GM13977 (cell line): Measurements from ENCODE around the gene DGKH.

Experiments used
- DNase-seq: peaks from one replicate; pipeline ENCODE4 v3.0.0; 2012; ENCODE audit warnings: low spot score
- in situ Hi-C: fragments of 300-500 bp; cut with MboI; formaldehyde crosslinking; loops from one replicate; pipeline ENCODE4 v1.12.0; 2022; ENCODE audit warnings: low sequenced_read_pairs, low pct_unique_long_range_greater_than_20kb, mixed read lengths, inconsistent platforms; ENCODE audit not compliant: unreplicated experiment
- TF ChIP-seq, protein P1 (sequence below): IDR thresholded peaks from 2 replicates; pipeline ENCODE4 v1.5.1; 2012; ENCODE audit warnings: mild to moderate bottlenecking, control low read depth; ENCODE audit not compliant: insufficient read depth; ENCODE audit errors: extremely low read depth, missing control alignments

DGKH gene

DNA sequence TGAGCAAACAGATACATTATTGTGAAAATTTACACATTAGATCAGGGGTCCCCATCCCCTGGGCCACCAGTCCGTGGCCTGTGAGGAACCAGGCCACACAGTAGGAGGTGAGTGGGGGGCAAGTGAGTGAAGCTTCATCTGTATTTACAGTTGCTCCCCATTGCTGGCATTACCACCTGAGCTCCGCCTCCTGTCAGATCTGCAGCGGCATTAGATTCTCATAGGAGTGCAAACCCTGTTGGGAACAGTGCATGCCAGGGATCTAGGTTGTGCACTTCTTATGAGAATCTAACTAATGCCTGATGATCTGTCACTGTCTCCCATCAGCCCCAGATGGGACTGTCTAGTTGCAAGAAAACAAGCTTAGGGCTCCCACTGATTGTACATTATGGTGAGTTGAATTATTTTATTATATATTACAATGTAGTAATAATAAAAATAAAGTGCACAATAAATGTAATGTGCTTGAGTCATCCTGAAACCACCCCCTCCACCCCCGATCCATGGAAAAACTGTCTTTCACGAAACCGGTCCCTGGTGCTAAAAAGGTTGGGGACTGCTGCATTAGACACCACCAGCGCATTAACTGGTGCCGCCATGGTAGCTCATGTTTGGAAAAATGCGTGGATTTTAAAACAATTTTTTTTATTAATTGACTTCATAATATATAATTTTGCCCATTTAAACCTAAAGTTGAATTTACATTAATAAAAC is 51.7 kb downstream of the DGKH start:
- DNase-seq, result no peak
- in situ Hi-C loops, result no loop called here
- TF ChIP-seq, protein P1, sequence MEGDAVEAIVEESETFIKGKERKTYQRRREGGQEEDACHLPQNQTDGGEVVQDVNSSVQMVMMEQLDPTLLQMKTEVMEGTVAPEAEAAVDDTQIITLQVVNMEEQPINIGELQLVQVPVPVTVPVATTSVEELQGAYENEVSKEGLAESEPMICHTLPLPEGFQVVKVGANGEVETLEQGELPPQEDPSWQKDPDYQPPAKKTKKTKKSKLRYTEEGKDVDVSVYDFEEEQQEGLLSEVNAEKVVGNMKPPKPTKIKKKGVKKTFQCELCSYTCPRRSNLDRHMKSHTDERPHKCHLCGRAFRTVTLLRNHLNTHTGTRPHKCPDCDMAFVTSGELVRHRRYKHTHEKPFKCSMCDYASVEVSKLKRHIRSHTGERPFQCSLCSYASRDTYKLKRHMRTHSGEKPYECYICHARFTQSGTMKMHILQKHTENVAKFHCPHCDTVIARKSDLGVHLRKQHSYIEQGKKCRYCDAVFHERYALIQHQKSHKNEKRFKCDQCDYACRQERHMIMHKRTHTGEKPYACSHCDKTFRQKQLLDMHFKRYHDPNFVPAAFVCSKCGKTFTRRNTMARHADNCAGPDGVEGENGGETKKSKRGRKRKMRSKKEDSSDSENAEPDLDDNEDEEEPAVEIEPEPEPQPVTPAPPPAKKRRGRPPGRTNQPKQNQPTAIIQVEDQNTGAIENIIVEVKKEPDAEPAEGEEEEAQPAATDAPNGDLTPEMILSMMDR, result no peak

DNA sequence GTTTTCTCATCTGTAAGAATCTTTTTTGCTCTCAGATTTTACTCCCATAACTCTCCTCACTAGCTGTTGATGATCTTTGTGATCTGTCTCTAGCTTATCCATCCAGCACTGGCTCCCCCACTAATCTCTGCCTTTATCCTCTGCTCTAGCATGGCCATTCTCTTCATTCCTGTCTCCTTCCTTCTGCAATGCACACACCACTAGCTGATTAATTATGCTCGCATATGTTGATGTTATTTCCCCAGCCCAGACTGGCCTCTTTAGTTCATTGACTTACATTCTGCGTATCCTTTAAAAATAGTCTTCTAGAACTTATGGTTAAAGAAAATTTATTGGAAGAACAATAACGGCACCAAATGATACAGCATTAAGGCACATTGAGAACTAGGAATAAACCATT is 52.5 kb downstream of the DGKH start:
- no peak for DNase-seq
- TF ChIP-seq, protein P1, result no peak
- in situ Hi-C loops, result no loop called here

DNA sequence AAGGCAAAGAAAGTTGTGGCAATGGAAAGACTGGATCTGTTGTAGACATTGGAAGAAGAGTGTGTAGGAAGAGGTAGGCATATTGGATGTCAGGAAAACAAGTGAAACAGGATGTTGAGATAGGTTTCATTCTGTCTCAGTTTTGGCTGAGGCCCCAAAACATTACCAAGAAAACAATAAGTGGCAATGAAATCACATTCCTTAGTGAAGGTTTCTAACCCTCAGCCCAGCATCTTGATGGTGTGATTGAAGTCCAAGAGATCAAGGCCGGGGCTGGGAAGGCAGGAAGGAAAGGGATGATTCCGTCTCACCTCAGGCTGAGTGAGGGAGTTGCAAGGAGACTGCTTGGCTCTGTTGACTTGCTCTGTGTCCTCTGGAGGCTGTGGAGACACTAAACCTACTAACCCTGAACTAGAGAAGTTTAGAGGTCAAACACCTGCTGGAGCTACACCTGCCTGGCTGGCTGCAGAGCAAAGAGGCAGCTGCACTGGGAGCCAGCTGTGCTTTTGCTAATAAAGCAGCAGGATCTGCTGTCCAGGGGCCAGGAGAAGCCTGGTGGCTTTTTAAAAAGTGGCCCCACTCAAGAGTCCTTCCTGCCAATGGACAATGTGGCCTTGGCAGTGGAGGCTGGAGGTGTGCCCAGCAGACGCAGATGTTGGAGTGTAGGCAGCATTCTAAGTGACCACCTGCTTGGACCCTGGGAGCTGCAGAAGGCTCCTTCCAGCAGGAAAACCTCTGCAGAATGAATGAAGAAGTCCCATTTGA is 53.6 kb downstream of the DGKH start:
- in situ Hi-C loops, result no loop called here
- TF ChIP-seq, protein P1, result no peak
- no peak for DNase-seq

DNA sequence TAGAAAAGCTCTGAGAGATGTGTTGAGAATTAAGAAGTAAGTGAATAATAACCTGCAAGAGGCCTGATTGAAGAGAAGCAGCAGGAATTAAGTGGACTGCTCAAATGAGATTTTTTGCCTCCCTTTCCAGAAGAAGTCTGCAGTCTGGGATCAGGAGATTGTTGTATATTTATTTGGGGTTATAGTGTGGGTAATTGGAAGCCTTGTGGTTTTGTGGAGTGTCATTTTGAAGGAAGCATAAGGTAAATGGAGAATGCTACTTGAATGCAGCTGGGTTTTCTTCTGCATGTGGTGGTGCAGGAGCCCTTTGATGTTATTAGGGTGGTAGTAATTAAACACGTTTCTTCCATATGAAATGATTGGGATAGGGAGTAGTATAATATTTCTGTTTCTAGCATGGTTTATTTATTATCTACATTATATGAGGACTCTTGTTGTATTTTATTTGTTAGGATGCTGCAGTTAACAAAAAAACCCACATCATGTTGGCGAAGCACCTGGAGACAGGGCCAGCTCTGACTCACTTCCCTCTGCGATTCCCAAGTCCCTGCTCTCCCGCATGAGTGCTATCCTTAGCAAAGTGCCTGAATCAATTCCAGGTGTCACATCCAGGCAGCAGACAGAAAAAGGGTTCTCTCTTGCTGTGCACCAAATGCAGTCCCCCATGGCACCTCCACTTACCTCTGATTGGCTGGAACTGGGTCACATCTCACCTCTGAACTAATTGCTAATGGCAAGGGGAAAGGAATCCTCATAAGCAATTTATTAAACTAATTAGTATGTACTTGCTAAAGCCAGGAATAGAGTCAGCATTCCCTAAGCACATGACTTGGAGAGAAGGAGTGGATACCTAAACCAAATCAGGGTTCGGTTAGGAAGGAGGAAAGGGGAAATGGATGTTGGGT is 54.8 kb downstream of the DGKH start:
- in situ Hi-C loops, result no loop called here
- TF ChIP-seq, protein P1, result no peak
- no peak for DNase-seq

DNA sequence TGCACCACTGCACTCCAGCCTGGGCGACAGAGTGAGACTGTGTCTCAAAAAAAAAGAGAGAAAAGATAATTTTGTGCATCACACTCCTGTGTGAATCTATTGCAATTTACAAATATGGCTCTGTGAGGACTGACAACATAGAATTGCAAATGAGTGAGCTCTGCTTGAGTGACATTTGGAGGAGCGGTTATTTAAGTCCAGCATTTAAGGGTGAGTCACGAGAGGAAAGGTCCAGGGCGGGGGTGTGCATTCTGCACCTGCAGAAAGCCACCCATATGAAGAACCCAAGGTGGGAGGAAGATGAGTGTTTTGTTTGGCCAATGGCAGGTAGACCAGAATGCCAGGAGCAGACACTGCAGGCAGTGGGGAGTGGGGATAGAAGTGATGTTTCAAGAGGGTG is 58.5 kb downstream of the DGKH start:
- no peak for DNase-seq
- TF ChIP-seq, protein P1, result no peak
- in situ Hi-C loops, result no loop called here

DNA sequence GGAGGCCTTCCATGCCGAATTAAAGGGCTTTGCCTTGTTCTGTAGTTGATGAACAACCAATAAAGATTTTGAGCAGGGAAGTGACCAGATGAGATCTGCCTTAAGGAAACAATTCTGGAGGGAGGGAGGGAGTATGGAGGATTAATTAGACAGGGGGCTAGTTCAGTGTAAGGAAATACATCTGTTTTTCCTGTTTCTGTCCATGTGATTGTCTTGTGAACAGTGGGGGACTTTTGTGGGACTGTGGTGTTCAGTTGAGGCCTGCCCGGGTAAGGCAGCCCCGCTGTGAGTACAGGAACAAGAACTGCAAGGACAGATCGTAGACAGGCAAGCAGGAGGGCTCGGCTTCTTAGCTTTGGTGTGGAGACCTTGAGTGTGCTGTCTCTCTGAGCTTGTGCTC is 59.0 kb downstream of the DGKH start:
- DNase-seq, result no peak
- TF ChIP-seq, protein P1, result no peak
- in situ Hi-C loops, result no loop called here
